IPS DF 19.7 (cell line): ENCODE results near the gene MRPS35.

Source experiments
- DNase-seq: peaks from one replicate; pipeline ENCODE4 v3.0.0-alpha.2; 2013; ENCODE audit warnings: low read depth, low spot score

The MRPS35 gene

GRCh38 chr12:27772328-27773049 lies 61.9 kb downstream of the MRPS35 start:
- DNase-seq: no peak

- DNase-seq: no peak
Measured at GRCh38 chr12:27777141-27777540, 66.5 kb downstream of the MRPS35 start.

- no peak for DNase-seq
Measured at GRCh38 chr12:27778206-27778605, 67.6 kb downstream of the MRPS35 start.

- no peak for DNase-seq
Measured at GRCh38 chr12:27779416-27779919, 68.8 kb downstream of the MRPS35 start.

GRCh38 chr12:27779920-27780611 lies 69.4 kb downstream of the MRPS35 start, which contains the start of the genes KLHL42 and MANSC4:
Gene KLHL42 (plus strand): TSS chr12:27780233. CDS start chr12:27780331, 98 bp downstream.
Gene MANSC4 (minus strand): TSS chr12:27780236. CDS start chr12:27771276, 8,960 bp downstream.
- no peak for DNase-seq

GRCh38 chr12:27780612-27781408 lies 70.2 kb downstream of the MRPS35 start:
- DNase-seq: no peak

- DNase-seq: no peak
Measured at GRCh38 chr12:27781680-27782079, 71.0 kb downstream of the MRPS35 start.

- DNase-seq: no peak
Measured at GRCh38 chr12:27782481-27782880, 71.8 kb downstream of the MRPS35 start.

- no peak for DNase-seq
Measured at GRCh38 chr12:27785882-27786570, 75.4 kb downstream of the MRPS35 start.

- DNase-seq: no peak
Measured at GRCh38 chr12:27787559-27787958, 76.9 kb downstream of the MRPS35 start.

- no peak for DNase-seq
Measured at GRCh38 chr12:27790179-27790578, 79.5 kb downstream of the MRPS35 start.

GRCh38 chr12:27794818-27795584 lies 84.4 kb downstream of the MRPS35 start:
- no peak for DNase-seq

- DNase-seq: no peak
Measured at GRCh38 chr12:27796128-27796527, 85.5 kb downstream of the MRPS35 start.

GRCh38 chr12:27797301-27798025 lies 86.8 kb downstream of the MRPS35 start:
- no peak for DNase-seq

GRCh38 chr12:27800819-27801218 lies 90.2 kb downstream of the MRPS35 start:
- DNase-seq: no peak

GRCh38 chr12:27801630-27802029 lies 91.0 kb downstream of the MRPS35 start:
- no peak for DNase-seq

- DNase-seq: no peak
Measured at GRCh38 chr12:27802511-27802910, 91.9 kb downstream of the MRPS35 start.

- no peak for DNase-seq
Measured at GRCh38 chr12:27802936-27803335, 92.3 kb downstream of the MRPS35 start.

- DNase-seq: no peak
Measured at GRCh38 chr12:27805238-27805637, 94.6 kb downstream of the MRPS35 start.
